ENCODE data around the gene SHC4.

DNA sequence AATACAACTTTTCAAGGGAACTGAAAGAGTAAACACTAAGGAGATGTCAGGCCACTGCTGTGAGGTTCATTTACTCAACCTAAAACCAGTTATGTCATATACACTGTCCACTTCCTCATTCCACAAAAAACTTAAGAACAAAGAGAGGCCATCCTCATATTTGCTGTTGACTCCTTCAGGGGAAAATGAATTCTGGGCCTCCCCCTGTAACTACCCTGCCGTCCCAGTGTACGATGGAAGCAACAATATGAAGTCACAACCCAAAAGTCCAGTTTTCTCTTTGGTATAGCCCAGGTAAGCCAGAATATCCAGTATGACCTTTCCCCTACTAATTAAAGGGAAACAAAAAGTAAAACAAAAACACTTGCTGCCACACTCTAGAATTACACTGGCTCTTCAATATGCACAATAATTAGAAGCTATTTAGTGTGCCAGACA lies 169.0 kb downstream of the SHC4 start:
- TF ChIP-seq EZH2phosphoT487 (IDR thresholded peaks at IDR 0.05; ENCODE audit: insufficient read depth, low read depth) (no peak), EZH2 (IDR thresholded peaks at IDR 0.05; ENCODE audit: insufficient read depth, poor library complexity, severe bottlenecking) (no peak)

Data from GM23248 (cell line).